Neural progenitor cell (in vitro differentiated cells): ENCODE data around the gene ZBTB9. TPM values are rescaled to one million over a fixed set of nuclear protein-coding genes. Genes with fewer than 3 reads are reported as not detected.

Source experiments
- DNase-seq: peaks from one replicate; pipeline ENCODE4 v3.0.0-alpha.2; 2016; ENCODE audit warnings: low spot score
- H2AFZ ChIP-seq: fragments of 200-600 bp; sonication (generic); replicated peaks from 2 replicates; pipeline ENCODE4 v1.6.1; 2016; ENCODE audit warnings: antibody characterized with exemption
- H3F3A ChIP-seq: fragments of 200-600 bp; sonication (generic); 2 replicates; pipeline ENCODE4 v1.6.1; 2016; ENCODE audit warnings: antibody characterized with exemption, low read depth
- H3K27ac ChIP-seq: fragments of 200-600 bp; sonication (generic); 2 replicates; pipeline ENCODE4 v1.5.1; 2016; ENCODE audit warnings: mild to moderate bottlenecking
- H3K27me3 ChIP-seq: fragments of 200-600 bp; sonication (generic); 2 replicates; pipeline ENCODE4 v1.6.1; 2016; ENCODE audit warnings: mild to moderate bottlenecking, moderate library complexity
- H3K36me3 ChIP-seq: fragments of 200-600 bp; sonication (generic); 2 replicates; pipeline ENCODE4 v1.5.1; 2016
- H3K4me1 ChIP-seq: fragments of 200-600 bp; sonication (generic); 2 replicates; pipeline ENCODE4 v1.6.1; 2016; ENCODE audit warnings: mixed run types
- H3K4me2 ChIP-seq: fragments of 200-600 bp; sonication (generic); 2 replicates; pipeline ENCODE4 v1.6.1; 2016
- H3K4me3 ChIP-seq: fragments of 200-600 bp; sonication (generic); 2 replicates; pipeline ENCODE4 v1.5.1; 2016
- H3K79me2 ChIP-seq: fragments of 200-600 bp; sonication (generic); 2 replicates; pipeline ENCODE4 v1.6.1; 2016; ENCODE audit warnings: low read depth
- H3K9ac ChIP-seq: fragments of 200-600 bp; sonication (generic); 2 replicates; pipeline ENCODE4 v1.6.1; 2016
- H3K9me3 ChIP-seq: fragments of 200-600 bp; sonication (generic); 2 replicates; pipeline ENCODE4 v1.5.1; 2016; ENCODE audit warnings: low read depth
- H4K20me1 ChIP-seq: fragments of 200-600 bp; sonication (generic); 2 replicates; pipeline ENCODE4 v1.6.1; 2016; ENCODE audit warnings: low read depth
- H3K27ac Mint-ChIP-seq: 3 replicates; pipeline ENCODE4 v1.8.0; 2021; ENCODE audit warnings: mixed read lengths
- H3K27me3 Mint-ChIP-seq: 2 replicates; pipeline ENCODE4 v1.8.0; 2022; ENCODE audit warnings: low read depth, mild to moderate bottlenecking, inconsistent platforms, moderate library complexity, mixed read lengths; ENCODE audit not compliant: insufficient read depth
- H3K36me3 Mint-ChIP-seq: 3 replicates; pipeline ENCODE4 v1.8.0; 2021; ENCODE audit warnings: mixed read lengths
- H3K4me1 Mint-ChIP-seq: 3 replicates; pipeline ENCODE4 v1.8.0; 2021; ENCODE audit warnings: mixed read lengths
- H3K4me3 Mint-ChIP-seq: 3 replicates; pipeline ENCODE4 v1.8.0; 2021; ENCODE audit warnings: mild to moderate bottlenecking, moderate library complexity, mixed read lengths
- H3K9me3 Mint-ChIP-seq: 3 replicates; pipeline ENCODE4 v1.8.0; 2020; ENCODE audit warnings: mixed read lengths
- CTCF ChIP-seq: fragments of 200-600 bp; sonication (generic); IDR thresholded peaks from 2 replicates; pipeline ENCODE4 v1.5.1; 2017; ENCODE audit warnings: antibody characterized with exemption, mild to moderate bottlenecking
- EZH2 ChIP-seq: fragments of 200-600 bp; sonication (generic); IDR thresholded peaks from 2 replicates; pipeline ENCODE4 v1.6.1; 2017; ENCODE audit warnings: antibody characterized with exemption, mild to moderate bottlenecking, moderate library complexity
- EZH2phosphoT487 ChIP-seq: fragments of 200-600 bp; sonication (generic); IDR thresholded peaks from 2 replicates; pipeline ENCODE4 v1.6.1; 2017; ENCODE audit warnings: antibody characterized with exemption
- microRNA-seq: library from miRNA; unstranded; fragments of <30 nt; microRNA quantifications from one replicate; pipeline ENCODE4, GENCODE V29; 2016
- small RNA-seq: library from RNA; depleted of rRNA; stranded (forward); fragments of <200 nt; gene quantifications from one replicate; pipeline ENCODE3, GENCODE V24; 2015
- total RNA-seq: library from RNA; depleted of rRNA; stranded (reverse); fragments of >200 nt; gene quantifications from 2 replicates; pipeline ENCODE4 v1.2.3, GENCODE V29; 2015; ENCODE audit warnings: low replicate concordance

The ZBTB9 gene
- total RNA-seq, 1 donor from 2014 or later, result 10.2 TPM

GRCh38 chr6:33505548-33506370 is 51.4 kb downstream of the ZBTB9 start:
- no peak overlapping the region for H3K4me2 ChIP-seq
- H3K4me1 ChIP-seq, result no peaks in the 10 kb centered on the region
- no peak overlapping the region for H2AFZ ChIP-seq
- no peak overlapping the region for H3K9ac ChIP-seq
- H3K9me3 ChIP-seq, result no peaks in the 10 kb centered on the region
- H4K20me1 ChIP-seq, result no peaks in the 10 kb centered on the region
- no peaks in the 10 kb centered on the region for H3K36me3 ChIP-seq
- TF ChIP-seq CTCF (no peak), EZH2phosphoT487 (no peak), EZH2 (no peak)
- no peaks in the 10 kb centered on the region for H3K79me2 ChIP-seq
- Mint-ChIP-seq H3K27ac (no peak overlapping the region), H3K9me3 (peaks cover 5% of the 10 kb centered on the region), H3K4me3 (no peak overlapping the region), H3K4me1 (peaks cover 14% of the 10 kb centered on the region), H3K36me3 (no peaks in the 10 kb centered on the region), H3K27me3 (peaks cover 2% of the 10 kb centered on the region)
- no peaks in the 10 kb centered on the region for H3F3A ChIP-seq
- DNase-seq, result no peak
- H3K4me3 ChIP-seq, result no peak overlapping the region
- H3K27me3 ChIP-seq, result no peaks in the 10 kb centered on the region
- H3K27ac ChIP-seq, result no peak overlapping the region

Small RNA genes lying within 50 kb of the gene (microRNA-seq; reads per million reads assigned to microRNA genes)
- not detected for gene MIR5004

Small RNA genes lying within 50 kb of the gene (small RNA-seq; reads per million reads assigned to genes)
- gene ZBTB9, result not detected

Other genes with a start within 250 kb of the ZBTB9 start
- gene HSD17B8, start 249.9 kb upstream of the ZBTB9 start, total RNA-seq, result 4.8 and 9.5 TPM in 2 replicates
- 12.1 and 20.2 TPM in 2 replicates for gene RING1, start 246.1 kb upstream of the ZBTB9 start, total RNA-seq
- gene VPS52, start 182.7 kb upstream of the ZBTB9 start, total RNA-seq, result 28.7 and 38.4 TPM in 2 replicates
- 4,188 and 4,663 TPM in 2 replicates for gene RPS18, start 182.5 kb upstream of the ZBTB9 start, total RNA-seq
- gene B3GALT4, start 177.5 kb upstream of the ZBTB9 start, total RNA-seq, result 1.1 and 2.1 TPM in 2 replicates
- 31.1 and 43.5 TPM in 2 replicates for gene WDR46, start 165.3 kb upstream of the ZBTB9 start, total RNA-seq
- 35.6 and 54.5 TPM in 2 replicates for gene PFDN6, start 165.0 kb upstream of the ZBTB9 start, total RNA-seq
- 28.3 and 63.4 TPM in 2 replicates for gene RGL2, start 155.6 kb upstream of the ZBTB9 start, total RNA-seq
- 1.7 and 6.3 TPM in 2 replicates for gene TAPBP, start 140.5 kb upstream of the ZBTB9 start, total RNA-seq
- 5.7 and 26.7 TPM in 2 replicates for gene ZBTB22, start 136.8 kb upstream of the ZBTB9 start, total RNA-seq
- gene DAXX, start 131.6 kb upstream of the ZBTB9 start, total RNA-seq, result 35.7 and 49.6 TPM in 2 replicates
- gene KIFC1, start 62.8 kb upstream of the ZBTB9 start, total RNA-seq, result 93.9 and 179 TPM in 2 replicates
- gene PHF1, start 43.6 kb upstream of the ZBTB9 start, total RNA-seq, result 25.6 and 55.8 TPM in 2 replicates
- 118 and 186 TPM in 2 replicates for gene CUTA, start 36.5 kb upstream of the ZBTB9 start, total RNA-seq
- gene SYNGAP1, start 34.5 kb upstream of the ZBTB9 start, total RNA-seq, result 14.1 and 29.7 TPM in 2 replicates
- 13.9 and 40.0 TPM in 2 replicates for gene BAK1, start 125.7 kb downstream of the ZBTB9 start, total RNA-seq
- gene ITPR3, start 166.7 kb downstream of the ZBTB9 start, total RNA-seq, result 1.5 and 3.4 TPM in 2 replicates